Stimulated activated CD4-positive, alpha-beta T cell treated with anti-CD3 and anti-CD28 coated beads, Interleukin-4, amount 100 ng/mL, for 48 hours (primary cell): Measurements from ENCODE around the gene CDK5.

Experiments used
- DNase-seq, 2 donors: peaks; one replicate each; pipeline ENCODE4 v3.0.0-alpha.2; 2020; ENCODE audit warnings: low read depth in 2 of 2

Gene CDK5

GRCh38 chr7:151087245-151088018, 29.7 kb upstream of the CDK5 start:
- DNase-seq: peak; percentile 24 to 26

- peak in 1 of 2 donors; percentile 27 for DNase-seq
These were observed 29.1 kb upstream of the CDK5 start for GRCh38 chr7:151086802-151087244.

GRCh38 chr7:151085691-151086620, 28.3 kb upstream of the CDK5 start, which contains the start of gene AGAP3:
AGAP3 (plus strand) TSS chr7:151086475; CDS start chr7:151086742, 267 bp downstream.
- peak in 1 of 2 donors; percentile 46 for DNase-seq

GRCh38 chr7:151085329-151085690, 27.6 kb upstream of the CDK5 start:
- DNase-seq: no peak

- no peak for DNase-seq
These were observed 26.1 kb upstream of the CDK5 start for GRCh38 chr7:151083824-151084160.

- DNase-seq: peak; percentile 74 to 77
These were observed 25.6 kb upstream of the CDK5 start, which contains the start of gene TMUB1 for GRCh38 chr7:151083071-151083823. TMUB1 (minus strand) TSS chr7:151083493; CDS start chr7:151082563, 930 bp downstream.

- no peak for DNase-seq
These were observed 24.7 kb upstream of the CDK5 start for GRCh38 chr7:151082141-151083070.

- DNase-seq: no peak
These were observed 23.7 kb upstream of the CDK5 start for GRCh38 chr7:151081170-151082101.

- peak; percentile 82 to 86 for DNase-seq
These were observed 22.9 kb upstream of the CDK5 start, which contains the start of gene FASTK for GRCh38 chr7:151080522-151081169. FASTK (minus strand) TSS chr7:151080809; CDS start chr7:151080766, 43 bp downstream.

- no peak for DNase-seq
These were observed 22.4 kb upstream of the CDK5 start for GRCh38 chr7:151080067-151080521.

GRCh38 chr7:151079199-151079910, 21.7 kb upstream of the CDK5 start:
- no peak for DNase-seq

- DNase-seq: no peak
These were observed 20.7 kb upstream of the CDK5 start for GRCh38 chr7:151078233-151079040.

GRCh38 chr7:151077705-151078232, 20.1 kb upstream of the CDK5 start:
- DNase-seq: no peak

- no peak for DNase-seq
These were observed 19.4 kb upstream of the CDK5 start for GRCh38 chr7:151076863-151077704.

GRCh38 chr7:151075978-151076426, 18.3 kb upstream of the CDK5 start:
- DNase-seq: no peak

GRCh38 chr7:151075662-151075971, 17.9 kb upstream of the CDK5 start:
- DNase-seq: no peak
